HG02759 (cell line): ENCODE data around the gene ZNF19.

Source experiments
- ATAC-seq: cut with Tn5 transposase; IDR thresholded peaks from one replicate; pipeline ENCODE4 v1.9.1; 2021; ENCODE audit warnings: mild to moderate bottlenecking, moderate library complexity; ENCODE audit not compliant: unreplicated experiment

ZNF19 gene

DNA sequence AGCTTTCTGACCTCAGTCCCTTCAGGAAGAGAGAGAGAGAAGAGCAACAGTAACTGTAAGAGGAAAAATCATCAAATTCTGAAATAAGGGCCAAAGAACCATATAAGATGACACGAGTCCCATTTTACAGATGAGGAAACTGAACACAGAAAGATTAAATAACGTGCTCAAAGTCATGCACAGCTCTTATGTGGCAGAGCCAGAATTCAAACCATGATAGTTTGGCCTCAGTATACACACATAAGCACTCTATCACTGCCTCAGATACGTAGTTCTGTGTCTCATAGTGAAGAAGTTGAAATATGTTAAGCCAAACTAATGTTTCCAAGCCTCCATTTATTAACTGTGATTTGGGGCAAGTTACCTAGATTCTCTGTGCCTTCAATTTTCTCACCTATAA lies 1.9 kb upstream of the ZNF19 start:
- ATAC-seq: no peak

DNA sequence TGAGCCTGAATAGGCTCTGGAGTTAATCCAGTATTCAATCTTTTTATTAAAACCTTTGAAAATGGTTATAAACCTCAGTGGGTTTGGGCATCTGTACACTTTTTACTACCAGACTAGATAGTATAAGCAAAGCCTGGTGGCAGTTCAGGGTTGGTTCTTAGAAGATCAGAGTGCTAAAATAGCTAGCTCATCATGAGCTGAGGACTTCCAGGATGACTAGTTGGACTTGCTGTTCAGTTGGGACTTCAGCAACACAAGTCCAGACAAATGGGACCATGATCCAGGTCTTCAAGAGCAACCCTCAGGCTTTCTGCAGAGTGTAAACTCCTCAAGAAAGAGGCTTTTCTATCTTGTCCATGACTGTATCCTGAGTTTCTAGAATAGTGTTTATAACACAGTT lies 1.2 kb upstream of the ZNF19 start:
- no peak for ATAC-seq

GRCh38 chr16:71484006-71484893 lies 4.9 kb downstream of the ZNF19 start:
- ATAC-seq: peak; percentile 91

DNA sequence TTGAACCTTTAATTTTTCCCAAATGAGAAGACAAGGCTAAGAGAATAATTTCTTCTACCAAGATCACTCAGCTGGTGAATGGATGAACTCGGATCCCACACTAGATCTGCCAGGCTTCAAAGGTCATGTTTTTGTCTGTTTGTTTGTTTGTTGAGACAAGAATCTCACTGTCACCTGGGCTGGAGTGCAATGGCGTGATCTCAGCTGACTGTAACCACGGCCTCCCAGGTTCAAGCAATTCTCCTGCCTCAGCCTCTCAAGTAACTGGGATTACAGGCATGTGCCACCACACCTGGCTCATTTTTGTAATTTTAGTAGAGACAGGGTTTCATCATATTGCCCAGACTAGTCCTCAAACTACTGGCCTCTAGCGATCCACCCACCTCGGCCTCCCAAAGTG lies 6.6 kb downstream of the ZNF19 start:
- ATAC-seq: no peak

GRCh38 chr16:71480956-71481355 lies 8.2 kb downstream of the ZNF19 start:
- no peak for ATAC-seq

- no peak for ATAC-seq
Measured at GRCh38 chr16:71479420-71479819, 9.7 kb downstream of the ZNF19 start.

- no peak for ATAC-seq
Measured at GRCh38 chr16:71476457-71477124, 12.5 kb downstream of the ZNF19 start.

- no peak for ATAC-seq
Measured at GRCh38 chr16:71474864-71475263, 14.3 kb downstream of the ZNF19 start.

DNA sequence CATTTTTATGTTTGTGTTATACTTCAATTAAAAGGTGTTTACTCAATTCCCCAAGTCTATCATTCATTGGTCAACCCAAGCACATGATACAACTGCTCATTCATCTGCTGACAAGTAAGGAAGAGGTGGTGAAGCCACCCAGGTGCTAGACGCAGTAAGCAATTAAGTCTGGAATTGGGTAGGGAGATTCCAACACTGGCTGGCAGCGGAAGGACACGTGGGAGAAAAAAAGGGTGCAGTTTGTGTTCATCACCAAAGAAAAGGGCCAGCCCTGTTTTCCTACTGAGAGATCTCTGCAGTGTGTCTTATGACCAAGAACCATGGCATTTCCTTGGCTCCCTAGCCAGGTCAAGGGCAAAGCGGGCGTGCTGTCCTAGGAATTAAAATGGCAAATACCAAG lies 15.2 kb downstream of the ZNF19 start:
- no peak for ATAC-seq

- ATAC-seq: no peak
Measured at GRCh38 chr16:71472931-71473330, 16.2 kb downstream of the ZNF19 start.

- no peak for ATAC-seq
Measured at GRCh38 chr16:71472051-71472450, 17.1 kb downstream of the ZNF19 start.

- ATAC-seq: no peak
Measured at GRCh38 chr16:71467810-71468209, 21.3 kb downstream of the ZNF19 start.

GRCh38 chr16:71464231-71464630 lies 24.9 kb downstream of the ZNF19 start:
- no peak for ATAC-seq

- ATAC-seq: peak; percentile 96
Measured at GRCh38 chr16:71461686-71462648, 27.2 kb downstream of the ZNF19 start, which contains the start of gene ZNF23. Gene ZNF23 (minus strand): TSS chr16:71462247. CDS start chr16:71456796, 5,451 bp downstream.

GRCh38 chr16:71460941-71461340 lies 28.2 kb downstream of the ZNF19 start:
- no peak for ATAC-seq

DNA sequence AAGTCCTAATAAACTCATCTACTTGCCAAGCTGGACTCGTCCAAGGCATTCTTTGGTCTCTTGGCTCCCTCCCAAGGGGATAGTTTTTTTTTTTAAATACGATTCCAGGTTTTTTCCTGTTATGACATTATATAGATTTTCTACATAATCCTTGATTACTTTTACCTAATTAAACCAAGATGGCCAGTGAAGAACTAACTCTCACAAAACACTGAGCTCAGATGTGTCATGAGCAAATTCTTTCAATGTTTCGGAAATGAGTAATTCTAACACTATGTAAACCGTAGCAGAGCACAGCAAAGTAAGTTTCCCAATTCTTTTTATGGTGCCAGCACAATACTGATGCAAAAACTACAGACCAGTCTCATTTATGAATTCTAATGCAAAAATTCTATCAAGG lies 28.9 kb downstream of the ZNF19 start:
- no peak for ATAC-seq

- ATAC-seq: no peak
Measured at GRCh38 chr16:71459510-71459909, 29.6 kb downstream of the ZNF19 start.

DNA sequence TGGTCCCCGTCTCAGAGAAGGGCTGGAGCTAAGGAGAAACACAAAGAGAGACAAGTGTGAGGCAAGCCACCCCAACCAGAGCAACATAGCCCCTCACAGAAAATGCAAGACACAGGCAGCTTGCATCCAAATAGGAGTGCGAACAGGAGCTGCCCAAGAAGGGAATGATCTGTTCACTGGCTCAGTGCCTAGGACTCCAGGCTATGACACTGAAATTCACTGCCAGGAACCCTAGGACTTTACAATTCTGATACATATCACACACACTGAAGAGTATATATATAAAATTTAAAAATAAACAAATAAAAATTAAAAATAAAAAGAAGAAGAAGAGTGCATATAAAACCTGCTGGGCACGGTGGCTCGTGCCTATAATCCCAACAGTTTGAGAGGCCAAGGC lies 32.3 kb downstream of the ZNF19 start:
- no peak for ATAC-seq

DNA sequence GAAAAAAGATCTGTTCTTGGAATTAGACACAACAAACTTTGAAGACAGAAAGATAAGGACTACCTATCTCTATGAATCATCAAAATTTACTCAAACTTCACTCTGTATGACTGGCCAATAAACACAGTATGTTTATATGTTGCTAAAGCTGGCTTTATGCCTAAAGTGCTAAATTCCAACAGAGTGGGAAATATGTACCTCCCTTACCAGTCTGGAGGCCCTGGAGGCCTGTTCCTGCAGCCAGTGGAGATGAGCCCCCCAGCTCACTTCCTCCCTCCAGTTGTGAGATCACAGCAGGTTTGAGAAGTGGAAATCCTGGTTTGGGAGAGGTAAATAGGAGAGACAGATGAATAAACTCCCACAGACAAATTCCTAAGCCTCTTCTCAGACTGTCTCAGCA lies 36.1 kb downstream of the ZNF19 start:
- ATAC-seq: no peak

DNA sequence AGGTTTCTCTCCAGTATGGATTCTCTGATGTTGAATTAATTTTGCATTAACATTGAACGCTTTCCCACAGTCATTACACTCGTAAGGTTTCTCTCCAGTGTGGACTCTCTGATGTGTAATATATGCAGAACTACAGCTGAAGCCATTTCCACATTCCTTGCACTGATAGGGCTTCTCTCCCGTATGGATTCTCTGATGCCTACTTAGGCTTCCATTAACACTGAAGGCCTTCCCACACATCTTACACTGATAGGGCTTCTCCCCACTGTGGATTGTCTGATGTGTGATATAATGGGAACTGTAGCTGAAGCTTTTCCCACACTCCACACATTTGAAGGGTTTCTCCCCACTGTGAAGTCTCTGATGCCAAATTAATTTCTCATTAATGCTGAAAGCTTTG lies 40.1 kb downstream of the ZNF19 start:
- no peak for ATAC-seq

GRCh38 chr16:71448274-71448866 lies 40.8 kb downstream of the ZNF19 start:
- no peak for ATAC-seq
